GM12878 (cell line): Measurements from ENCODE around the gene STX4. TPM values are rescaled to one million over a fixed set of nuclear protein-coding genes. Genes with fewer than 3 reads are reported as not detected.

Experiments used
- ATAC-seq: fragments of 200-7000 bp; cut with Tn5 transposase; 3 replicates; pipeline ENCODE4 v1.9.1; 2020; ENCODE audit warnings: mild to moderate bottlenecking, moderate library complexity
- BruUV-seq: library from RNA; stranded (reverse); fragments of 400-500 nt; replicated peaks from 2 replicates; lab custom pipeline; 2021; lab: Mats Ljungman, UMichigan
- CTCF ChIA-PET: fragments of 300-600 bp; sonication (Branson Sonifier 250); formaldehyde crosslinking; extraction: SDS; loops from one replicate; lab custom pipeline; 2021; ENCODE audit warnings: inconsistent platforms; lab: Yijun Ruan, JAX
- POLR2A ChIA-PET: fragments of 350-600 bp; formaldehyde crosslinking; extraction: SDS; loops from one replicate; lab custom pipeline; 2021; ENCODE audit warnings: inconsistent platforms; lab: Charles Lee
- RAD21 ChIA-PET: fragments of 300-600 bp; sonication (Branson Sonifier 250); formaldehyde crosslinking; loops from one replicate; lab custom pipeline; 2023; ENCODE audit warnings: antibody characterized with exemption; ENCODE audit not compliant: unreplicated experiment; lab: Charles Lee
- SMC1A ChIA-PET: fragments of 300-600 bp; sonication (Branson Sonifier 250); formaldehyde crosslinking; loops from one replicate; lab custom pipeline; 2023; ENCODE audit not compliant: unreplicated experiment, uncharacterized antibody; lab: Charles Lee
- DNase-seq: peaks from one replicate; pipeline ENCODE4 v3.0.0-alpha.2; 2011; ENCODE audit warnings: low read depth, low spot score
- FAIRE-seq: peaks from 3 replicates; lab custom pipeline; 2011; peaks lifted over from hg19 to GRCh38; lab: Jason Lieb, UNC
- H2AFZ ChIP-seq: 2 replicates; pipeline ENCODE4 v1.6.0; 2011; ENCODE audit warnings: low read depth, low read length, control low read depth; ENCODE audit not compliant: control insufficient read depth
- H3K27ac ChIP-seq: 2 replicates; pipeline ENCODE4 v1.5.1; 2011; ENCODE audit warnings: control low read depth; ENCODE audit not compliant: control insufficient read depth, insufficient read depth
- H3K27me3 ChIP-seq, 2 experiments: replicated peaks in 1 of 2; 2 replicates each; pipeline versions ENCODE4 v1.6.0 to v1.6.1; 2011; ENCODE audit warnings: low read length in 1 of 2; ENCODE audit not compliant: control insufficient read depth in 2 of 2, insufficient read depth in 2 of 2
- H3K36me3 ChIP-seq, 2 experiments: 2 replicates each; pipeline ENCODE4 v1.5.1; 2011; ENCODE audit warnings: low read length in 1 of 2; ENCODE audit not compliant: control insufficient read depth in 2 of 2, insufficient read depth in 2 of 2
- H3K4me1 ChIP-seq: 2 replicates; pipeline ENCODE4 v1.6.1; 2011; ENCODE audit warnings: mild to moderate bottlenecking, low read length, moderate library complexity, mixed read lengths; ENCODE audit not compliant: control insufficient read depth, insufficient read depth
- H3K4me2 ChIP-seq: 2 replicates; pipeline ENCODE4 v1.6.0; 2011; ENCODE audit warnings: control low read depth; ENCODE audit not compliant: control insufficient read depth, insufficient read depth
- H3K4me3 ChIP-seq: fragments of 200-600 bp; sonication (generic); 2 replicates; pipeline ENCODE4 v1.5.1; 2016
- H3K79me2 ChIP-seq: 2 replicates; pipeline ENCODE4 v1.6.0; 2011; ENCODE audit warnings: low read length; ENCODE audit not compliant: control insufficient read depth, insufficient read depth
- H3K9ac ChIP-seq: 2 replicates; pipeline ENCODE4 v1.8.0; 2011; ENCODE audit warnings: low read length, control low read depth, mixed read lengths; ENCODE audit not compliant: control insufficient read depth, insufficient read depth
- H3K9me3 ChIP-seq: replicated peaks from 3 replicates; pipeline ENCODE4 v1.5.1; 2011; ENCODE audit warnings: mild to moderate bottlenecking, low read length; ENCODE audit not compliant: control insufficient read depth, insufficient read depth
- H4K20me1 ChIP-seq: 2 replicates; pipeline ENCODE4 v1.6.0; 2011; ENCODE audit not compliant: control insufficient read depth, insufficient read depth
- CREM ChIP-seq: IDR thresholded peaks from 2 replicates; pipeline ENCODE4 v1.6.1; 2014; ENCODE audit warnings: antibody characterized with exemption, low read depth
- DPF2 ChIP-seq: fragments of 450-650 bp; IDR thresholded peaks from 2 replicates; pipeline ENCODE4 v1.6.1; 2017; ENCODE audit warnings: mild to moderate bottlenecking
- GABPA ChIP-seq: IDR thresholded peaks from 2 replicates; pipeline ENCODE4 v1.6.1; 2014; ENCODE audit warnings: antibody characterized with exemption, low read depth, mild to moderate bottlenecking, inconsistent platforms
- GATAD2B ChIP-seq: fragments of 450-650 bp; conservative IDR thresholded peaks from 2 replicates; pipeline ENCODE4 v1.6.1; 2017; ENCODE audit warnings: low read depth, mild to moderate bottlenecking, moderate library complexity
- HDAC2 ChIP-seq: fragments of 200-600 bp; sonication (generic); IDR thresholded peaks from 2 replicates; pipeline ENCODE4 v1.6.1; 2017
- JUNB ChIP-seq: IDR thresholded peaks from 2 replicates; pipeline ENCODE4 v1.6.1; 2016; ENCODE audit warnings: antibody characterized with exemption, mild to moderate bottlenecking
- MYC ChIP-seq: IDR thresholded peaks from 2 replicates; pipeline ENCODE4 v1.6.1; 2011; ENCODE audit warnings: mild to moderate bottlenecking, low read length, moderate library complexity, inconsistent platforms; ENCODE audit not compliant: insufficient read depth, insufficient replicate concordance, insufficient read length, severe bottlenecking
- NFYA ChIP-seq: IDR thresholded peaks from 2 replicates; pipeline ENCODE4 v1.6.1; 2011; ENCODE audit warnings: low read depth, mild to moderate bottlenecking, low read length, improper control_type of control experiment, borderline replicate concordance
- POLR2AphosphoS5 ChIP-seq: IDR thresholded peaks from 2 replicates; pipeline ENCODE4 v1.6.1; 2011; ENCODE audit warnings: mild to moderate bottlenecking, low read length, inconsistent platforms
- SIN3A ChIP-seq: IDR thresholded peaks from 2 replicates; pipeline ENCODE4 v1.6.1; 2012; ENCODE audit warnings: low read depth, low read length, improper control_type of control experiment
- SMAD5 ChIP-seq: IDR thresholded peaks from 2 replicates; pipeline ENCODE4 v1.6.1; 2016; ENCODE audit warnings: antibody characterized with exemption, low read depth
- SP1 ChIP-seq: IDR thresholded peaks from one replicate; pipeline ENCODE4 v1.6.1; 2011; ENCODE audit warnings: low read depth, low read length
- SUPT20H ChIP-seq: IDR thresholded peaks from 2 replicates; pipeline ENCODE4 v1.6.1; 2011; ENCODE audit warnings: low read depth, mild to moderate bottlenecking, low read length, moderate library complexity, borderline replicate concordance; ENCODE audit not compliant: control insufficient read depth
- ZNF217 ChIP-seq: fragments of 450-650 bp; IDR thresholded peaks from 2 replicates; pipeline ENCODE4 v1.6.1; 2017; ENCODE audit warnings: antibody characterized with exemption, mild to moderate bottlenecking
- WGBS: methylation state at CpG from one replicate; pipeline ENCODE4 v1.1.6; 2016; ENCODE audit warnings: low lambda C conversion rate; ENCODE audit not compliant: insufficient replicate concordance, insufficient coverage; ENCODE audit errors: missing lambda C conversion rate; 5-methylcytosine and 5-hydroxymethylcytosine counted together
- in situ Hi-C: fragments of 300-500 bp; cut with MboI; formaldehyde crosslinking; loops from 9 replicates; pipeline ENCODE4 v1.14.3; 2018; ENCODE audit warnings: mixed read lengths
- intact Hi-C: fragments of 100-400 bp; cut with micrococcal nuclease; formaldehyde crosslinking; loops from one replicate; pipeline ENCODE4 v1.14.2; 2022; ENCODE audit not compliant: unreplicated experiment
- polyA plus RNA-seq, 11 experiments: library from polyadenylated mRNA; depleted of rRNA in 4 of 11; unstranded in 6 of 11; stranded (reverse) in 5 of 11; fragments of >200 nt; fragmentation: Nextera tagmentation in 4 of 11; fragmentation: Illumina TruSeq in 1 of 11; extraction: Ambion mirVana in 4 of 11; extraction: Trizol in 1 of 11; gene quantifications; 1 replicate in 1 of 11; 2 replicates in 10 of 11; pipeline versions ENCODE4 v1.2.1 to v1.2.3, GENCODE V29; 2011 to 2016; ENCODE audit warnings: inconsistent platforms in 2 of 11, missing spikeins in 2 of 11, low read depth in 1 of 11
- total RNA-seq, 4 experiments: library from RNA; depleted of rRNA in 3 of 4; stranded (reverse); fragments of >200 nt in 3 of 4; fragmentation: Illumina TruSeq in 1 of 4; extraction: Trizol in 1 of 4; gene quantifications; 2 replicates each; pipeline versions ENCODE4 v1.2.1 to v1.2.3, GENCODE V29; 2013 to 2021
- TF ChIP-seq, protein P1 (sequence below): fragments of 450-650 bp; IDR thresholded peaks from 2 replicates; pipeline ENCODE4 v1.6.1; 2018; ENCODE audit warnings: mild to moderate bottlenecking, low read depth, moderate library complexity; ENCODE audit not compliant: partially characterized antibody
- TF ChIP-seq, protein P2 (sequence below): IDR thresholded peaks from 2 replicates; pipeline ENCODE4 v1.6.1; 2012; ENCODE audit warnings: low read depth, low read length, improper control_type of control experiment
- TF ChIP-seq, protein P3 (sequence below): fragments of 450-650 bp; IDR thresholded peaks from 2 replicates; pipeline ENCODE4 v1.6.1; 2017; ENCODE audit warnings: mild to moderate bottlenecking, moderate library complexity

Gene STX4
- total and polyA plus RNA-seq, 10 of the 15 experiments (the other 5 are each of a cell fraction or from before 2014, with no cell fraction given) = 3.3 to 37.6 (median 22.6) TPM

DNA sequence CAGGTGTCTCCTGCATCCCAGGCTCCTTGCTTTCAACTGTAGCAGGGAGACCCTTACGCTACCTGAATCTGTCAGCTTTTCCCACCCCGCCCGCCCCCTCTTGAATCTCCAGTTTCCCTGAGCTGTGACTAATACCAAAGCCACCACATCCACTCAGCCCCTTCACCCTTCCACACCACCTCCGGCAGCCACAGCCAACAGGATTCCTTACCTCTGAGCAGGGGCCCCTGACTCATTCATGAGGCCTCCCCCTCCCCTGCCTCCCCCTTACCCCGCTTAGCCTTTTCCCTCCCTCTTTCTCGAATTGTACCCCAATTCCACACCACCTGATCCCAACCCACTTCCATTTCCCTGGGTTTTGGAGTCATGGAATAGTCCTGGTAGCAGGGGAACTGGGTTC, 25.2 kb upstream of the STX4 start (continued):
- TF ChIP-seq ZNF217 (no peak), HDAC2 (no peak), SMAD5 (no peak)
- TF ChIP-seq, protein P1, sequence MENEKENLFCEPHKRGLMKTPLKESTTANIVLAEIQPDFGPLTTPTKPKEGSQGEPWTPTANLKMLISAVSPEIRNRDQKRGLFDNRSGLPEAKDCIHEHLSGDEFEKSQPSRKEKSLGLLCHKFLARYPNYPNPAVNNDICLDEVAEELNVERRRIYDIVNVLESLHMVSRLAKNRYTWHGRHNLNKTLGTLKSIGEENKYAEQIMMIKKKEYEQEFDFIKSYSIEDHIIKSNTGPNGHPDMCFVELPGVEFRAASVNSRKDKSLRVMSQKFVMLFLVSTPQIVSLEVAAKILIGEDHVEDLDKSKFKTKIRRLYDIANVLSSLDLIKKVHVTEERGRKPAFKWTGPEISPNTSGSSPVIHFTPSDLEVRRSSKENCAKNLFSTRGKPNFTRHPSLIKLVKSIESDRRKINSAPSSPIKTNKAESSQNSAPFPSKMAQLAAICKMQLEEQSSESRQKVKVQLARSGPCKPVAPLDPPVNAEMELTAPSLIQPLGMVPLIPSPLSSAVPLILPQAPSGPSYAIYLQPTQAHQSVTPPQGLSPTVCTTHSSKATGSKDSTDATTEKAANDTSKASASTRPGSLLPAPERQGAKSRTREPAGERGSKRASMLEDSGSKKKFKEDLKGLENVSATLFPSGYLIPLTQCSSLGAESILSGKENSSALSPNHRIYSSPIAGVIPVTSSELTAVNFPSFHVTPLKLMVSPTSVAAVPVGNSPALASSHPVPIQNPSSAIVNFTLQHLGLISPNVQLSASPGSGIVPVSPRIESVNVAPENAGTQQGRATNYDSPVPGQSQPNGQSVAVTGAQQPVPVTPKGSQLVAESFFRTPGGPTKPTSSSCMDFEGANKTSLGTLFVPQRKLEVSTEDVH = no peak
- TF ChIP-seq, all 136 proteins: peak for 0

DNA sequence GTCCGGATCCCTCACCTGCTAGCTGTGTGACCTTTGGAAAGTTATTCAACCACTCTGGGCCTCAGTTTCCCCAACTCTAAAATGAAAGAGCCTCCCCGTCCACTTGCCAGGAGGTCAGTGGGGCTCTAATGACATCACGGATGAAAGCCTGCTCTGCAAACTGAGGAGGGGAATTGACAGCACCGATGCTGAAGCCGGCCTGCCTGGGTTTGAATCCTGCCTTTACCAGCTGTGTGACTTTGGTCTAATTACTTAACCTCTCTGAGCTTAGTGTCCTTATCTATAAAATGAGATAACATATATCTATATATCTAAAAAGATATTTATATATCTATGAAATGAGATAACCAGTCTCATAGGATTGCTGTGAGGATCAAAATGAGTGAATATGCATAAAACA, 24.8 kb upstream of the STX4 start:
- Histone ChIP-seq H3K9ac (no peak overlapping the region), H4K20me1 (no peaks in the 10 kb centered on the region), H3K4me2 (no peak overlapping the region), H2AFZ (no peak overlapping the region), H3K36me3 (no peaks in the 10 kb centered on the region), H3K9me3 (no peaks in the 10 kb centered on the region), H3K27ac (no peak overlapping the region), H3K4me3 (no peak overlapping the region), H3K79me2 (no peaks in the 10 kb centered on the region), H3K4me1 (no peaks in the 10 kb centered on the region), H3K27me3 (peaks cover 3 to 10% of the 10 kb centered on the region in 2 experiments)
- no TSS peak for BruUV-seq
- ChIA-PET SMC1A (interaction anchor here (0.6 to 1.0 kb wide), 4 partner anchors 8 to 293 kb away, joined by 3 read pairs; no protein-coding TSS in a partner anchor), CTCF (interaction anchor here (1.1 to 2.0 kb wide), 3 partner anchors 23 to 84 kb away, joined by 4 to 5 read pairs (median 4); no protein-coding TSS in a partner anchor), RAD21 (interaction anchor here (0.8 kb wide), 1 partner anchor 14 kb away, joined by 6 read pairs; no protein-coding TSS in a partner anchor), POLR2A (interaction anchor here (1.1 kb wide), 1 partner anchor 11 kb away, joined by 4 read pairs; no protein-coding TSS in a partner anchor)
- no peak for FAIRE-seq
- 46% methylated on average over 5 of the region's 5 CpGs for WGBS
- in situ Hi-C loops = no loop called here
- ATAC-seq = no peak
- intact Hi-C loops = no loop called here
- DNase-seq = no peak
- TF ChIP-seq, protein P2, sequence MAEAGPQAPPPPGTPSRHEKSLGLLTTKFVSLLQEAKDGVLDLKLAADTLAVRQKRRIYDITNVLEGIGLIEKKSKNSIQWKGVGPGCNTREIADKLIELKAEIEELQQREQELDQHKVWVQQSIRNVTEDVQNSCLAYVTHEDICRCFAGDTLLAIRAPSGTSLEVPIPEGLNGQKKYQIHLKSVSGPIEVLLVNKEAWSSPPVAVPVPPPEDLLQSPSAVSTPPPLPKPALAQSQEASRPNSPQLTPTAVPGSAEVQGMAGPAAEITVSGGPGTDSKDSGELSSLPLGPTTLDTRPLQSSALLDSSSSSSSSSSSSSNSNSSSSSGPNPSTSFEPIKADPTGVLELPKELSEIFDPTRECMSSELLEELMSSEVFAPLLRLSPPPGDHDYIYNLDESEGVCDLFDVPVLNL = no peak
- TF ChIP-seq NFYA (no peak), SIN3A (no peak), SUPT20H (no peak), POLR2AphosphoS5 (no peak), CREM (no peak), MYC (no peak), GATAD2B (no peak), GABPA (no peak), SP1 (no peak), JUNB (no peak), DPF2 (no peak)
- TF ChIP-seq, protein P3, sequence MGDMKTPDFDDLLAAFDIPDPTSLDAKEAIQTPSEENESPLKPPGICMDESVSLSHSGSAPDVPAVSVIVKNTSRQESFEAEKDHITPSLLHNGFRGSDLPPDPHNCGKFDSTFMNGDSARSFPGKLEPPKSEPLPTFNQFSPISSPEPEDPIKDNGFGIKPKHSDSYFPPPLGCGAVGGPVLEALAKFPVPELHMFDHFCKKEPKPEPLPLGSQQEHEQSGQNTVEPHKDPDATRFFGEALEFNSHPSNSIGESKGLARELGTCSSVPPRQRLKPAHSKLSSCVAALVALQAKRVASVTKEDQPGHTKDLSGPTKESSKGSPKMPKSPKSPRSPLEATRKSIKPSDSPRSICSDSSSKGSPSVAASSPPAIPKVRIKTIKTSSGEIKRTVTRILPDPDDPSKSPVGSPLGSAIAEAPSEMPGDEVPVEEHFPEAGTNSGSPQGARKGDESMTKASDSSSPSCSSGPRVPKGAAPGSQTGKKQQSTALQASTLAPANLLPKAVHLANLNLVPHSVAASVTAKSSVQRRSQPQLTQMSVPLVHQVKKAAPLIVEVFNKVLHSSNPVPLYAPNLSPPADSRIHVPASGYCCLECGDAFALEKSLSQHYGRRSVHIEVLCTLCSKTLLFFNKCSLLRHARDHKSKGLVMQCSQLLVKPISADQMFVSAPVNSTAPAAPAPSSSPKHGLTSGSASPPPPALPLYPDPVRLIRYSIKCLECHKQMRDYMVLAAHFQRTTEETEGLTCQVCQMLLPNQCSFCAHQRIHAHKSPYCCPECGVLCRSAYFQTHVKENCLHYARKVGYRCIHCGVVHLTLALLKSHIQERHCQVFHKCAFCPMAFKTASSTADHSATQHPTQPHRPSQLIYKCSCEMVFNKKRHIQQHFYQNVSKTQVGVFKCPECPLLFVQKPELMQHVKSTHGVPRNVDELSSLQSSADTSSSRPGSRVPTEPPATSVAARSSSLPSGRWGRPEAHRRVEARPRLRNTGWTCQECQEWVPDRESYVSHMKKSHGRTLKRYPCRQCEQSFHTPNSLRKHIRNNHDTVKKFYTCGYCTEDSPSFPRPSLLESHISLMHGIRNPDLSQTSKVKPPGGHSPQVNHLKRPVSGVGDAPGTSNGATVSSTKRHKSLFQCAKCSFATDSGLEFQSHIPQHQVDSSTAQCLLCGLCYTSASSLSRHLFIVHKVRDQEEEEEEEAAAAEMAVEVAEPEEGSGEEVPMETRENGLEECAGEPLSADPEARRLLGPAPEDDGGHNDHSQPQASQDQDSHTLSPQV = no peak
